ENCODE results near the gene BLVRB.

BLVRB gene

GRCh38 chr19:40443131-40443999 lies 22.2 kb downstream of the BLVRB start:
- Histone ChIP-seq H3K27me3 (ENCODE audit: insufficient read depth, poor library complexity, severe bottlenecking) (no peaks in the 10 kb centered on the region), H3K4me3 (replicated peaks; ENCODE audit: insufficient read depth, low read length) (peak overlapping the region; percentile 60), H3K27ac (replicated peaks) (peak overlapping the region; percentile 83)
- peak; percentile 98 to 100 for DNase-seq (ENCODE audit: low read depth in 1 of 2, low spot score in 1 of 2)
- TF ChIP-seq CTCF (IDR thresholded peaks at IDR 0.05; ENCODE audit: insufficient read depth, low read length): no peak
- no peak for TF ChIP-seq POLR2AphosphoS5 (IDR thresholded peaks at IDR 0.05; ENCODE audit: low read depth)
- TF ChIP-seq SPI1 (IDR thresholded peaks at IDR 0.05; ENCODE audit: borderline replicate concordance, low read depth): peak; percentile 3; the same call in 1 of the 2 replicates

- no peaks in the 10 kb centered on the region for H3K27me3 ChIP-seq (ENCODE audit: insufficient read depth, poor library complexity, severe bottlenecking)
- peak overlapping the region; percentile 60 for H3K4me3 ChIP-seq (replicated peaks; ENCODE audit: insufficient read depth, low read length)
- H3K27ac ChIP-seq (replicated peaks): peak overlapping the region; percentile 44
- DNase-seq (ENCODE audit: low read depth in 1 of 2, low spot score in 1 of 2): no peak
- TF ChIP-seq GABPA (IDR thresholded peaks at IDR 0.05; ENCODE audit: low read depth) (no peak), POLR2AphosphoS5 (IDR thresholded peaks at IDR 0.05; ENCODE audit: low read depth) (no peak), CTCF (IDR thresholded peaks at IDR 0.05; ENCODE audit: insufficient read depth, low read length) (no peak), SPI1 (IDR thresholded peaks at IDR 0.05; ENCODE audit: borderline replicate concordance, low read depth) (no peak), REST (IDR thresholded peaks at IDR 0.05; ENCODE audit: insufficient replicate concordance, low read depth) (no peak)
These were observed 23.0 kb downstream of the BLVRB start for GRCh38 chr19:40442328-40443130.

GRCh38 chr19:40441719-40442253 lies 23.8 kb downstream of the BLVRB start:
- Histone ChIP-seq H3K4me3 (replicated peaks; ENCODE audit: insufficient read depth, low read length) (no peak overlapping the region), H3K27me3 (ENCODE audit: insufficient read depth, poor library complexity, severe bottlenecking) (no peaks in the 10 kb centered on the region), H3K27ac (replicated peaks) (no peak overlapping the region)
- DNase-seq (ENCODE audit: low read depth in 1 of 2, low spot score in 1 of 2): no peak
- TF ChIP-seq POLR2AphosphoS5 (IDR thresholded peaks at IDR 0.05; ENCODE audit: low read depth) (no peak), GABPA (IDR thresholded peaks at IDR 0.05; ENCODE audit: low read depth) (no peak), SPI1 (IDR thresholded peaks at IDR 0.05; ENCODE audit: borderline replicate concordance, low read depth) (no peak), REST (IDR thresholded peaks at IDR 0.05; ENCODE audit: insufficient replicate concordance, low read depth) (no peak), CTCF (IDR thresholded peaks at IDR 0.05; ENCODE audit: insufficient read depth, low read length) (no peak)
